PC-9 (cell line): ENCODE results near the gene SLC2A4RG. TPM values are rescaled to one million over a fixed set of nuclear protein-coding genes. Genes with fewer than 3 reads are reported as not detected.

ENCODE experiments used
- BruUV-seq: library from RNA; stranded (reverse); fragments of 400-500 nt; replicated peaks from 2 replicates; lab custom pipeline; 2021; lab: Mats Ljungman, UMichigan
- CTCF ChIA-PET: fragments of 300-600 bp; sonication (Branson Sonifier 250); formaldehyde crosslinking; loops from one replicate; lab custom pipeline; 2022; ENCODE audit warnings: antibody characterized with exemption; lab: Charles Lee
- POLR2A ChIA-PET: fragments of 300-600 bp; sonication (Branson Sonifier 250); formaldehyde crosslinking; loops from one replicate; lab custom pipeline; 2022; ENCODE audit warnings: antibody characterized with exemption; ENCODE audit not compliant: unreplicated experiment; lab: Charles Lee
- DNase-seq, 2 experiments: peaks; one replicate each; pipeline versions ENCODE4 v3.0.0 to v3.0.0-alpha.2; 2015 to 2022; ENCODE audit warnings: mixed read lengths in 1 of 2
- H2AFZ ChIP-seq: fragments of 200-600 bp; sonication (generic); 2 replicates; pipeline ENCODE4 v1.8.1; 2017; ENCODE audit warnings: antibody characterized with exemption
- H3F3A ChIP-seq: fragments of 200-600 bp; sonication (generic); 2 replicates; pipeline ENCODE4 v1.8.1; 2017; ENCODE audit warnings: antibody characterized with exemption, mild to moderate bottlenecking, low read depth; ENCODE audit not compliant: insufficient read depth
- H3K27ac ChIP-seq: fragments of 200-600 bp; sonication (generic); 2 replicates; pipeline ENCODE4 v1.6.1; 2016; ENCODE audit warnings: mixed run types
- H3K27me3 ChIP-seq: fragments of 200-600 bp; sonication (generic); 2 replicates; pipeline ENCODE4 v1.6.1; 2016; ENCODE audit warnings: low read depth, mixed run types; ENCODE audit not compliant: insufficient read depth
- H3K36me3 ChIP-seq: fragments of 200-600 bp; sonication (generic); 2 replicates; pipeline ENCODE4 v1.6.1; 2016; ENCODE audit warnings: low read depth, mixed run types
- H3K4me1 ChIP-seq: fragments of 200-600 bp; sonication (generic); replicated peaks from 2 replicates; pipeline ENCODE4 v1.6.1; 2016; ENCODE audit warnings: mixed run types; ENCODE audit not compliant: insufficient read depth
- H3K4me2 ChIP-seq: fragments of 200-600 bp; sonication (generic); 2 replicates; pipeline ENCODE4 v1.6.1; 2017; ENCODE audit warnings: mixed run types
- H3K4me3 ChIP-seq: fragments of 200-600 bp; sonication (generic); 2 replicates; pipeline ENCODE4 v1.6.1; 2016; ENCODE audit warnings: mixed run types
- H3K79me2 ChIP-seq: fragments of 200-600 bp; sonication (generic); 2 replicates; pipeline ENCODE4 v1.6.1; 2017; ENCODE audit warnings: low read depth, mixed run types
- H3K9me2 ChIP-seq: fragments of 200-600 bp; sonication (generic); 2 replicates; pipeline ENCODE4 v1.8.1; 2017; ENCODE audit warnings: mild to moderate bottlenecking; ENCODE audit not compliant: insufficient read depth
- H3K9me3 ChIP-seq: fragments of 200-600 bp; sonication (generic); 2 replicates; pipeline ENCODE4 v1.8.1; 2016; ENCODE audit warnings: low read depth; ENCODE audit not compliant: insufficient read depth
- H4K20me1 ChIP-seq: fragments of 200-600 bp; sonication (generic); 2 replicates; pipeline ENCODE4 v1.8.1; 2017; ENCODE audit not compliant: insufficient read depth
- EZH2 ChIP-seq: fragments of 200-600 bp; sonication (generic); IDR thresholded peaks from 2 replicates; pipeline ENCODE4 v1.8.0; 2017; ENCODE audit warnings: antibody characterized with exemption, low read depth
- intact Hi-C: fragments of 100-400 bp; cut with micrococcal nuclease; formaldehyde crosslinking; loops from one replicate; pipeline ENCODE4 v1.10.0; 2022; ENCODE audit not compliant: unreplicated experiment
- total RNA-seq: library from RNA; stranded (reverse); gene quantifications from 2 replicates; pipeline ENCODE4 v1.2.3, GENCODE V29; 2021
- TF ChIP-seq, protein P1 (sequence below): fragments of 200-600 bp; sonication (generic); conservative IDR thresholded peaks from 2 replicates; pipeline ENCODE4 v1.6.1; 2017; ENCODE audit warnings: mixed run types, antibody characterized with exemption, mild to moderate bottlenecking, moderate library complexity

Gene SLC2A4RG
- total RNA-seq, 1 experiment from 2014 or later = 167 TPM

DNA sequence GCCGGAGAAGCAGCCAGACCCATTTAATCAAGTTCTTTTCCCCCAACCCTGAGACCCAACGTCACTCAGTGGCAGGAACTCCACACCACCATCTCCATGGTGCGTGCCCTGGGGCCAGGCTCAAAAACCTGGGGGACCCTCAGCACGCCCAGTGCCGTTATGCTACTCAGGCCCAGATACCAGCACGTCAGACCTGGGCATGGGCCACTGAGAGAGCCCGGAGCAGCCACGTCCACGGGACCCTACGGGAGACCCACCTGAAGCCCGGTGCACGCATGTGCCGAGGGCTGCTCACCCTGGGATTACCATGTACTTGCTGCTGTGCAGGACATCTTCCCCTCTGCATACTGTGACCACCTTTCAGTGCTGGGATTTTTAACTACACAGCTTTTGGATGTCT is 13.8 kb downstream of the SLC2A4RG start:
- no peaks in the 10 kb centered on the region for H3K79me2 ChIP-seq
- no peaks in the 10 kb centered on the region for H3K9me2 ChIP-seq
- intact Hi-C loops = no loop called here
- no peak overlapping the region for H3K4me3 ChIP-seq
- TF ChIP-seq, protein P1, sequence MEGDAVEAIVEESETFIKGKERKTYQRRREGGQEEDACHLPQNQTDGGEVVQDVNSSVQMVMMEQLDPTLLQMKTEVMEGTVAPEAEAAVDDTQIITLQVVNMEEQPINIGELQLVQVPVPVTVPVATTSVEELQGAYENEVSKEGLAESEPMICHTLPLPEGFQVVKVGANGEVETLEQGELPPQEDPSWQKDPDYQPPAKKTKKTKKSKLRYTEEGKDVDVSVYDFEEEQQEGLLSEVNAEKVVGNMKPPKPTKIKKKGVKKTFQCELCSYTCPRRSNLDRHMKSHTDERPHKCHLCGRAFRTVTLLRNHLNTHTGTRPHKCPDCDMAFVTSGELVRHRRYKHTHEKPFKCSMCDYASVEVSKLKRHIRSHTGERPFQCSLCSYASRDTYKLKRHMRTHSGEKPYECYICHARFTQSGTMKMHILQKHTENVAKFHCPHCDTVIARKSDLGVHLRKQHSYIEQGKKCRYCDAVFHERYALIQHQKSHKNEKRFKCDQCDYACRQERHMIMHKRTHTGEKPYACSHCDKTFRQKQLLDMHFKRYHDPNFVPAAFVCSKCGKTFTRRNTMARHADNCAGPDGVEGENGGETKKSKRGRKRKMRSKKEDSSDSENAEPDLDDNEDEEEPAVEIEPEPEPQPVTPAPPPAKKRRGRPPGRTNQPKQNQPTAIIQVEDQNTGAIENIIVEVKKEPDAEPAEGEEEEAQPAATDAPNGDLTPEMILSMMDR = no peak
- TF ChIP-seq EZH2 = no peak
- no peaks in the 10 kb centered on the region for H3K9me3 ChIP-seq
- no peaks in the 10 kb centered on the region for H3K36me3 ChIP-seq
- POLR2A ChIA-PET = no interaction called here
- H3K4me2 ChIP-seq = no peak overlapping the region
- H3K27me3 ChIP-seq = peaks cover 4% of the 10 kb centered on the region; the same call in 1 of the 2 replicates
- H3K4me1 ChIP-seq = no peaks in the 10 kb centered on the region
- no peak overlapping the region for H2AFZ ChIP-seq
- DNase-seq = no peak
- CTCF ChIA-PET = no interaction called here
- 0 out of 2 replicates have a peak, but pooled peaks cover 5% of the 10 kb centered on the region for H4K20me1 ChIP-seq
- H3K27ac ChIP-seq = no peak overlapping the region
- H3F3A ChIP-seq = peaks cover 12% of the 10 kb centered on the region; the same call in 1 of the 2 replicates
- no TSS peak for BruUV-seq

DNA sequence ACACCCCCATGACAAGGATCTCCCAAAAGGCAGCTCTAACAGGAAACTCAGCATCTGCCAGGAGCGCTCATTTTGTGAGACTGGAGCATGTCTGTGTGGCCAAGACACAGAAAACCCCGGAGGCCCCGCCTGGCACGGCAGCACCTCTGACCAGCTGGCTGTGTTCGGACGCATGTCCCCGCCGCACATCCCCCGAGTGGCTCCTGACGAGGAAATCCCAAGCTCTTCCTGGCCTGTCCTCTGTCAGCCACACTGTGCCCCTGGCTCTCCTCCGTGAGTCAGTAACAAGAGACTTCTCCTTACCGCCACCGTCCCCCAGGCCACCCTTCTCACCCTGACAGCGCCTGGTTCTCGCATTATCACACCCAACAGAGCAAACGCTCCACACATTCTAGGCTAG is 14.4 kb downstream of the SLC2A4RG start:
- Histone ChIP-seq H3K36me3 (no peaks in the 10 kb centered on the region), H3K4me2 (no peak overlapping the region), H3F3A (peaks cover 12% of the 10 kb centered on the region; the same call in 1 of the 2 replicates), H3K27ac (no peak overlapping the region), H2AFZ (no peak overlapping the region), H3K9me2 (no peaks in the 10 kb centered on the region), H3K4me1 (no peaks in the 10 kb centered on the region), H3K79me2 (no peaks in the 10 kb centered on the region), H3K27me3 (peaks cover 5% of the 10 kb centered on the region; the same call in 1 of the 2 replicates), H3K4me3 (no peak overlapping the region), H4K20me1 (0 out of 2 replicates have a peak, but pooled peaks cover 5% of the 10 kb centered on the region), H3K9me3 (no peaks in the 10 kb centered on the region)
- CTCF ChIA-PET = no interaction called here
- intact Hi-C loops = no loop called here
- BruUV-seq = no TSS peak
- TF ChIP-seq EZH2 = no peak
- TF ChIP-seq, protein P1 = no peak
- POLR2A ChIA-PET = no interaction called here
- DNase-seq = no peak

DNA sequence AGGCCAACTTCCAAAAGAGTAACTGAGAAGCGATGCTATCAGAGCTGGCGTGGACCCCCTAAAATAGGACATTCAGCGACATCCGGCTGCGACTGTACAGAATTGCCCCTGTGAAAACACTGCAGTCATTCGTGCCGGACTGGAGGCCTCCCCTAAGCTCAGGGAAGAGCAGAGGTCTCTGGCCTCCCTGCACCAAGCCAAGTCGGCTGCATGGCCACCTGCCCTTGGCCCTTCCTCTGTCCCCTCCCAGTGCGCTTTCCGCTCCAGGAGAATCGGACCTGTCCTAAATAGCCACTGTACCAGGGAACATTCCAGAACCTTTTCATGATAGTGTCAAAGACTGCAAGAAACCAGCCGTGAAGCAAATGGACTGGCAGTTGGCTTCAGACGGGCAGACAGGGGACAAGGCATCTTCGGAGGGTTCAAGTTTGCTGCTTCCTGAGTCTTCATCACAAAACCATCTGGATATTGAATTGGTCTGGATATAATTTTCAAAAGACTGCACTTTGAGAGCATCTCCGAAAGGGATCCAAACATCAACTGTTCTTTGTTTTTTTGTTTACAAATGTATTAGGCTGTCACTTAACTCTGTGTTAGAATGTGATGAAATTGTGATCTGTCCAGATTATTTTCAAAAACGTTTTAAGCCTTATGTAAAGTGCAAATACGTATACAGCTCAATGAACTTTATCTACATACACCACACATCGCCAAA is 16.5 kb downstream of the SLC2A4RG start:
- Histone ChIP-seq H3K4me1 (no peaks in the 10 kb centered on the region), H3K27ac (no peak overlapping the region), H3K79me2 (no peaks in the 10 kb centered on the region), H3K9me2 (no peaks in the 10 kb centered on the region), H3K9me3 (no peaks in the 10 kb centered on the region), H4K20me1 (no peaks in the 10 kb centered on the region), H3K4me2 (no peak overlapping the region), H3F3A (peaks cover 6% of the 10 kb centered on the region; the same call in 1 of the 2 replicates), H2AFZ (no peak overlapping the region), H3K4me3 (no peak overlapping the region), H3K36me3 (no peaks in the 10 kb centered on the region), H3K27me3 (peaks cover 5% of the 10 kb centered on the region; the same call in 1 of the 2 replicates)
- no peak for TF ChIP-seq EZH2
- TF ChIP-seq, protein P1 = no peak
- intact Hi-C loops = no loop called here
- ChIA-PET POLR2A (no interaction called here), CTCF (no interaction called here)
- no peak for DNase-seq
- BruUV-seq = no TSS peak
